ENCODE data around the gene TM4SF18. TPM values are rescaled to one million over a fixed set of nuclear protein-coding genes. Genes with fewer than 3 reads are reported as not detected.

Gene TM4SF18, protein sequence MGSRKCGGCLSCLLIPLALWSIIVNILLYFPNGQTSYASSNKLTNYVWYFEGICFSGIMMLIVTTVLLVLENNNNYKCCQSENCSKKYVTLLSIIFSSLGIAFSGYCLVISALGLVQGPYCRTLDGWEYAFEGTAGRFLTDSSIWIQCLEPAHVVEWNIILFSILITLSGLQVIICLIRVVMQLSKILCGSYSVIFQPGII
- total RNA-seq: 10 to 100 TPM in 4 of 9 donors, 1 to 10 TPM in 5; 6.0 to 19.9 (median 9.1) TPM
- 1 to 10 TPM; 4.5 to 7.0 TPM for polyA plus RNA-seq
- long read RNA-seq, donor 1, partial matches to known transcripts: 0 of 4 reads
- long read RNA-seq, donor 1, other reads (novel, unspliced or antisense): 1 of 4 reads
- long read RNA-seq, donor 2, transcript TM4SF18-201 (6 exons, 3,852 nt): major isoform, 19 of 27 reads
- long read RNA-seq, donor 2, partial matches to known transcripts: 1 of 27 reads
- long read RNA-seq, donor 2, other reads (novel, unspliced or antisense): 5 of 27 reads
- long read RNA-seq, donor 3, partial matches to known transcripts: 0 of 3 reads
- long read RNA-seq, donor 3, other reads (novel, unspliced or antisense): 0 of 3 reads

DNA sequence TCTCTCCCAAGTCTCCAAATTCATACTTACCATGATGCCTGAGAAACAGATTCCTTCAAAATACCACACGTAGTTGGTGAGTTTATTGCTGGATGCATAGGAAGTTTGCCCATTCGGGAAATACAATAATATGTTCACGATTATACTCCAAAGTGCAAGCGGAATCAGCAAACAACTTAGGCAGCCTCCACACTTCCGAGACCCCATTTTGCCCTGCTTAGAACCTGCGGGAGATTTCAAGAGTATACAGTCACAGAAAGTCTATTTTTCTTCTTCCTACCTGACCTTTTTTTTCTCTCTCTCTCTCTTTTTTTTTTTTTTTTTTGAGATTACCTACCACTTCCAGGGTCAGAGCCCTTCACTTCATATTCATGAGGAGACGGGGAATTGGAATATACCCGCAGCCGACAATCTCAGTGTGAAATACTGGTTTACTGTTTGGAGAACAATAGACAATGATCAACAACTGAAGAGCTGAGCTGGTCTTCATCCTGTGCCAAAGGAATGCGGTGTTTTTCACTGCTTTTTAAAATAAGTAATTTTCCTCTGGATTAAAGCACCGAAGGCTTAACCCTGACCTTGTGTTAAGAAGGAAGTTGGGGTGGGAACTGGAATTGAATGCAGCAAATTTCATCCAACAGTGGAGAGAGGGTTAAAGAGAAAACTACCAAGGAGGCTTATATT is at the start of gene TM4SF18:
Gene TM4SF18, minus strand, starts transcription at position 461 of the 684 bp plus-strand sequence. Its CDS starts 254 bp downstream, at position 207.
- peak within 1 kb of the TSS; percentile 43 to 80 (median 68) for H3K27ac ChIP-seq
- WGBS, 4 donors: 53 to 62% (median 55%) methylated on average over 11 of the region's 11 CpGs
- no peak for DNase-seq
- intact Hi-C loops (cut with DNase I): loop anchor here in 2 of 10 donors (5.0 kb wide), 2 partner anchors 44 to 211 kb away; partner anchors contain the start of gene TM4SF1 (in 1 of the 2)
- peak in 1 of 4 donors; percentile 10 for ATAC-seq
- TF ChIP-seq, protein P1, sequence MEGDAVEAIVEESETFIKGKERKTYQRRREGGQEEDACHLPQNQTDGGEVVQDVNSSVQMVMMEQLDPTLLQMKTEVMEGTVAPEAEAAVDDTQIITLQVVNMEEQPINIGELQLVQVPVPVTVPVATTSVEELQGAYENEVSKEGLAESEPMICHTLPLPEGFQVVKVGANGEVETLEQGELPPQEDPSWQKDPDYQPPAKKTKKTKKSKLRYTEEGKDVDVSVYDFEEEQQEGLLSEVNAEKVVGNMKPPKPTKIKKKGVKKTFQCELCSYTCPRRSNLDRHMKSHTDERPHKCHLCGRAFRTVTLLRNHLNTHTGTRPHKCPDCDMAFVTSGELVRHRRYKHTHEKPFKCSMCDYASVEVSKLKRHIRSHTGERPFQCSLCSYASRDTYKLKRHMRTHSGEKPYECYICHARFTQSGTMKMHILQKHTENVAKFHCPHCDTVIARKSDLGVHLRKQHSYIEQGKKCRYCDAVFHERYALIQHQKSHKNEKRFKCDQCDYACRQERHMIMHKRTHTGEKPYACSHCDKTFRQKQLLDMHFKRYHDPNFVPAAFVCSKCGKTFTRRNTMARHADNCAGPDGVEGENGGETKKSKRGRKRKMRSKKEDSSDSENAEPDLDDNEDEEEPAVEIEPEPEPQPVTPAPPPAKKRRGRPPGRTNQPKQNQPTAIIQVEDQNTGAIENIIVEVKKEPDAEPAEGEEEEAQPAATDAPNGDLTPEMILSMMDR (IDR thresholded peaks at IDR 0.05): no peak
- TF ChIP-seq POLR2A (IDR thresholded peaks at IDR 0.05): no peak
- H3K4me1 ChIP-seq: peaks cover 0 to 20% (median 1%) of the 10 kb centered on the region in 12 donors
- H3K9me3 ChIP-seq: no peaks in the 10 kb centered on the region
- peak within 1 kb of the TSS; percentile 9 to 54 (median 45) for H3K4me3 ChIP-seq
- H3K36me3 ChIP-seq: no peaks in the 10 kb centered on the region
- H3K27me3 ChIP-seq: no peaks in the 10 kb centered on the region

DNA sequence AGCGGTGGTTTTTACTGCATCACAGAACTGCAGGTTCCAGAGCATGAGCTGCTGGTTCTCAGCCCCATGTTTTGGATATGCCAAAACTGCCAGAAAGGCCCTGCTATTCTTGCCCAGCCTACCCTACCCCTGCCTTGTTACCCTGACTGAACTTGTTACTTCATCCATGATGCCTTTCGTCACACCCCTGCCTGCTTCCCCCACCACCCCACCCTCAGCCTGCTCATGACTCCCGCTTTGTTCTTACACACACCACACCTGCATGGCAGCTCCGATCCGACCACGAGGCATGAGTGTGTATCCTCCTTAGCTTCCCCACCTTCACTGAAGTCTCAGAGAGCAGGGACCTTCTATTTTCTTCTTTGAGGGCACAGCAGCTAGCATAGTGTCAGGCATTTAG is 49.1 kb upstream of the TM4SF18 start:
- Histone ChIP-seq H3K27me3 (no peaks in the 10 kb centered on the region), H3K4me1 (peaks cover 0 to 54% (median 32%) of the 10 kb centered on the region in 12 donors), H3K36me3 (no peaks in the 10 kb centered on the region), H3K9me3 (no peaks in the 10 kb centered on the region), H3K27ac (no peak overlapping the region), H3K4me3 (no peak overlapping the region)
- 89 to 93% (median 91%) methylated on average over 6 of the region's 6 CpGs for WGBS, 4 donors
- DNase-seq (peak in 1 of 5 donors; percentile 12), ATAC-seq (no peak)
- no peak for TF ChIP-seq POLR2A (IDR thresholded peaks at IDR 0.05)
- TF ChIP-seq, protein P1 (IDR thresholded peaks at IDR 0.05): no peak
- intact Hi-C loops (cut with DNase I): no loop called here

DNA sequence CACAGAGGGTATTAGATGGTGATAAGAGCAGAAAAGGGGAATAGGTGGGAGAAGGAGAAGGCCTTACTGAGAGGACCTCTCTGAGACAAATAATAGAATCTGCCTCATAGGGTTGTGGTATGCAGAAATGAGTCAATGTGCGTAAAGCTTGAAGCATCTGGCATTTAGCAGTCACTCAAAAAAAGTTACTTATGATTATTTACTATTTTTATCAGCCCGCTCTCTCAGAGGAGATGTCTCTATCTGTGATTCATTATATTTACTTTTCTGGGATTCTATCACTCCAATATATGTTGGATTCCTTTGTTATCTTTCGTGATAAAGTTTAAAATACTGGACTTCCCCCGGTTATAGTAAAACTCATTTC is 48.6 kb upstream of the TM4SF18 start:
- peaks cover 0 to 50% (median 28%) of the 10 kb centered on the region in 12 donors for H3K4me1 ChIP-seq
- DNase-seq (no peak), ATAC-seq (no peak)
- TF ChIP-seq, protein P1 (IDR thresholded peaks at IDR 0.05): no peak
- TF ChIP-seq POLR2A (IDR thresholded peaks at IDR 0.05): no peak
- H3K4me3 ChIP-seq: no peak overlapping the region
- no peaks in the 10 kb centered on the region for H3K9me3 ChIP-seq
- WGBS, 4 donors: 75 to 82% (median 81%) methylated on average over 4 of the region's 4 CpGs
- H3K27me3 ChIP-seq: no peaks in the 10 kb centered on the region
- peak overlapping the region in 4 of 12 donors; percentile 16 to 51 (median 28) for H3K27ac ChIP-seq
- intact Hi-C loops (cut with DNase I): no loop called here
- H3K36me3 ChIP-seq: no peaks in the 10 kb centered on the region
